HepG2 (cell line): Measurements from ENCODE around the gene CYTH1. TPM values are rescaled to one million over a fixed set of nuclear protein-coding genes. Genes with fewer than 3 reads are reported as not detected.

Experiments
- CBX2 ChIP-seq, 2 experiments: fragments of 200-600 bp in 1 of 2; sonication (generic); formaldehyde crosslinking in 1 of 2; IDR thresholded peaks; 2 replicates each; pipeline versions ENCODE4 v1.7.0 to v1.8.1; 2018 to 2022; ENCODE audit warnings: low read depth in 2 of 2, low read length in 1 of 2, mild to moderate bottlenecking in 1 of 2, missing genetic modification reagents in 1 of 2
- ETV5 ChIP-seq: IDR thresholded peaks from 2 replicates; pipeline ENCODE4 v1.6.1; 2018; ENCODE audit warnings: missing biosample characterization, missing genetic modification reagents, inconsistent platforms, borderline replicate concordance
- MAFK ChIP-seq, 2 experiments: IDR thresholded peaks in 1 of 2; conservative IDR thresholded peaks in 1 of 2; 2 replicates each; pipeline ENCODE4 v1.6.1; 2011; ENCODE audit warnings: improper control_type of control experiment in 2 of 2, low read length in 2 of 2
- NCOA5 ChIP-seq: sonication (generic); formaldehyde crosslinking; IDR thresholded peaks from 2 replicates; pipeline ENCODE4 v1.4.0; 2020; ENCODE audit warnings: missing genetic modification reagents
- SRY ChIP-seq: sonication (generic); formaldehyde crosslinking; IDR thresholded peaks from 2 replicates; pipeline ENCODE4 v1.8.0; 2022; ENCODE audit warnings: mild to moderate bottlenecking, missing genetic modification reagents
- STAT5B ChIP-seq: sonication (generic); formaldehyde crosslinking; IDR thresholded peaks from 2 replicates; pipeline ENCODE4 v1.4.0; 2020; ENCODE audit warnings: missing genetic modification reagents
- TBX3 ChIP-seq: fragments of 450-650 bp; IDR thresholded peaks from 2 replicates; pipeline ENCODE4 v1.6.1; 2017; ENCODE audit warnings: antibody characterized with exemption, mild to moderate bottlenecking, inconsistent platforms, borderline replicate concordance
- ZIK1 ChIP-seq: sonication (generic); formaldehyde crosslinking; IDR thresholded peaks from 2 replicates; pipeline ENCODE4 v1.5.0; 2020; ENCODE audit warnings: mild to moderate bottlenecking, low read depth, missing genetic modification reagents, borderline replicate concordance
- ZNF260 ChIP-seq: sonication (generic); formaldehyde crosslinking; IDR thresholded peaks from 2 replicates; pipeline ENCODE4 v1.4.0; 2020; ENCODE audit warnings: missing genetic modification reagents, low read depth, mild to moderate bottlenecking, borderline replicate concordance
- ZNF761 ChIP-seq: sonication (generic); formaldehyde crosslinking; conservative IDR thresholded peaks from 2 replicates; pipeline ENCODE4 v1.4.0; 2020; ENCODE audit warnings: mild to moderate bottlenecking, missing genetic modification reagents
- polyA plus RNA-seq, 8 experiments: library from polyadenylated mRNA; depleted of rRNA in 3 of 8; stranded (reverse) in 7 of 8; unstranded in 1 of 8; fragments of >200 nt; fragmentation: Illumina TruSeq in 4 of 8; extraction: Trizol in 4 of 8; gene quantifications; 2 replicates each; pipeline versions ENCODE4 v1.2.1 to v1.2.3, GENCODE V29; 2011 to 2016; ENCODE audit warnings: low read depth in 4 of 8, missing spikeins in 1 of 8, mixed read lengths in 1 of 8; ENCODE audit not compliant: insufficient read depth in 1 of 8
- total RNA-seq, 5 experiments: library from RNA; depleted of rRNA; stranded (reverse); fragments of >200 nt; fragmentation: Illumina TruSeq; extraction: Trizol; gene quantifications; 2 replicates each; pipeline ENCODE4 v1.2.3, GENCODE V29; 2016; ENCODE audit warnings: low read depth in 1 of 5
- TF ChIP-seq, protein P1 (sequence below): sonication (generic); formaldehyde crosslinking; IDR thresholded peaks from 2 replicates; pipeline ENCODE4 v1.4.0; 2020; ENCODE audit warnings: mild to moderate bottlenecking, missing genetic modification reagents, borderline replicate concordance
- TF ChIP-seq, protein P2 (sequence below): sonication (generic); formaldehyde crosslinking; IDR thresholded peaks from 2 replicates; pipeline ENCODE4 v1.4.0; 2020; ENCODE audit warnings: missing genetic modification reagents
- TF ChIP-seq, protein P3 (sequence below): sonication (generic); formaldehyde crosslinking; IDR thresholded peaks from 2 replicates; pipeline ENCODE4 v1.5.0; 2020; ENCODE audit warnings: missing genetic modification reagents, mild to moderate bottlenecking, borderline replicate concordance
- TF ChIP-seq, protein P4 (sequence below): sonication (generic); formaldehyde crosslinking; IDR thresholded peaks from 2 replicates; pipeline ENCODE4 v1.4.0; 2020; ENCODE audit warnings: missing genetic modification reagents
- TF ChIP-seq, protein P5 (sequence below): IDR thresholded peaks from 2 replicates; pipeline ENCODE4 v1.6.1; 2016
- TF ChIP-seq, protein P6 (sequence below): sonication (generic); formaldehyde crosslinking; IDR thresholded peaks from 2 replicates; pipeline ENCODE4 v1.5.0; 2020; ENCODE audit warnings: missing genetic modification reagents, mild to moderate bottlenecking, borderline replicate concordance
- TF ChIP-seq, protein P7 (sequence below): sonication (generic); formaldehyde crosslinking; IDR thresholded peaks from 2 replicates; pipeline ENCODE4 v1.4.0; 2020; ENCODE audit warnings: missing genetic modification reagents, borderline replicate concordance

CYTH1 gene
- total and polyA plus RNA-seq, 2 of the 13 experiments (the other 11 are each of a cell fraction or from before 2014, with no cell fraction given), result 20.1 to 48.9 TPM

DNA sequence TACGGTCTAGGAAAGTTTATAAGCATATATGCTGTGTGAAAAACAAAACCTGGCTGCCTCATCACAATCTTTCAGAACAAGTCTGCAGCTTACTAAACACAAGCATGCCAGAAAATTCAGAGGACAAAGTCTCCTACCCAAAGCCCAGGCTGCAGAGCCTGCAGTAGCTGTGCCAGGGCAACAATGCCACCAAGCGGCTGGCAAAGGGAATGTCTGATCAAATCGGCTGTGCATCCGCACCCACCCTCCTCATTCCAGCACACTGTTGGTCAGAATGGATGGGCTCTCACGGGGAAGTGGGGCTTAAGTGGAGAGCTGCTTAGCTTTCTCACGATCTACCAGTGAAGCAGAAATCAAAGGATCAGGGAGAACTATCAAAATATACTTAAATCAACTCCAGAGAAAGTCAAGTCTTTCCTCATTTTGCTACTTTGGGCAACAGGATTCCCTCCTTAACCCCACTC is 73.5 kb downstream of the CYTH1 start (continued):
- TF ChIP-seq, protein P1, sequence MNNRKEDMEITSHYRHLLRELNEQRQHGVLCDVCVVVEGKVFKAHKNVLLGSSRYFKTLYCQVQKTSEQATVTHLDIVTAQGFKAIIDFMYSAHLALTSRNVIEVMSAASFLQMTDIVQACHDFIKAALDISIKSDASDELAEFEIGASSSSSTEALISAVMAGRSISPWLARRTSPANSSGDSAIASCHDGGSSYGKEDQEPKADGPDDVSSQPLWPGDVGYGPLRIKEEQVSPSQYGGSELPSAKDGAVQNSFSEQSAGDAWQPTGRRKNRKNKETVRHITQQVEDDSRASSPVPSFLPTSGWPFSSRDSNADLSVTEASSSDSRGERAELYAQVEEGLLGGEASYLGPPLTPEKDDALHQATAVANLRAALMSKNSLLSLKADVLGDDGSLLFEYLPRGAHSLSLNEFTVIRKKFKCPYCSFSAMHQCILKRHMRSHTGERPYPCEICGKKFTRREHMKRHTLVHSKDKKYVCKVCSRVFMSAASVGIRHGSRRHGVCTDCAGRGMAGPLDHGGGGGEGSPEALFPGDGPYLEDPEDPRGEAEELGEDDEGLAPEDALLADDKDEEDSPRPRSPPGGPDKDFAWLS (CRISPR knock-in tag), result no peak
- no peak for TF ChIP-seq SRY (CRISPR knock-in tag)
- no peak for TF ChIP-seq NCOA5 (CRISPR knock-in tag)
- TF ChIP-seq STAT5B (CRISPR knock-in tag), result no peak
- no peak for TF ChIP-seq ZIK1 (CRISPR knock-in tag)
- TF ChIP-seq ZNF761 (CRISPR knock-in tag), result peak; percentile 58; the same call in 1 of the 2 replicates
- TF ChIP-seq MAFK (conservative IDR thresholded peaks at IDR 0.05 in 1 of 2, IDR thresholded peaks at IDR 0.05 in 1 of 2; ENCODE audit: low read length in 2 of 2), result no peak
- TF ChIP-seq, protein P2, sequence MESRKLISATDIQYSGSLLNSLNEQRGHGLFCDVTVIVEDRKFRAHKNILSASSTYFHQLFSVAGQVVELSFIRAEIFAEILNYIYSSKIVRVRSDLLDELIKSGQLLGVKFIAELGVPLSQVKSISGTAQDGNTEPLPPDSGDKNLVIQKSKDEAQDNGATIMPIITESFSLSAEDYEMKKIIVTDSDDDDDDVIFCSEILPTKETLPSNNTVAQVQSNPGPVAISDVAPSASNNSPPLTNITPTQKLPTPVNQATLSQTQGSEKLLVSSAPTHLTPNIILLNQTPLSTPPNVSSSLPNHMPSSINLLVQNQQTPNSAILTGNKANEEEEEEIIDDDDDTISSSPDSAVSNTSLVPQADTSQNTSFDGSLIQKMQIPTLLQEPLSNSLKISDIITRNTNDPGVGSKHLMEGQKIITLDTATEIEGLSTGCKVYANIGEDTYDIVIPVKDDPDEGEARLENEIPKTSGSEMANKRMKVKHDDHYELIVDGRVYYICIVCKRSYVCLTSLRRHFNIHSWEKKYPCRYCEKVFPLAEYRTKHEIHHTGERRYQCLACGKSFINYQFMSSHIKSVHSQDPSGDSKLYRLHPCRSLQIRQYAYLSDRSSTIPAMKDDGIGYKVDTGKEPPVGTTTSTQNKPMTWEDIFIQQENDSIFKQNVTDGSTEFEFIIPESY (CRISPR knock-in tag), result peak; percentile 75
- TF ChIP-seq ZNF260 (CRISPR knock-in tag), result no peak
- TF ChIP-seq, protein P3, sequence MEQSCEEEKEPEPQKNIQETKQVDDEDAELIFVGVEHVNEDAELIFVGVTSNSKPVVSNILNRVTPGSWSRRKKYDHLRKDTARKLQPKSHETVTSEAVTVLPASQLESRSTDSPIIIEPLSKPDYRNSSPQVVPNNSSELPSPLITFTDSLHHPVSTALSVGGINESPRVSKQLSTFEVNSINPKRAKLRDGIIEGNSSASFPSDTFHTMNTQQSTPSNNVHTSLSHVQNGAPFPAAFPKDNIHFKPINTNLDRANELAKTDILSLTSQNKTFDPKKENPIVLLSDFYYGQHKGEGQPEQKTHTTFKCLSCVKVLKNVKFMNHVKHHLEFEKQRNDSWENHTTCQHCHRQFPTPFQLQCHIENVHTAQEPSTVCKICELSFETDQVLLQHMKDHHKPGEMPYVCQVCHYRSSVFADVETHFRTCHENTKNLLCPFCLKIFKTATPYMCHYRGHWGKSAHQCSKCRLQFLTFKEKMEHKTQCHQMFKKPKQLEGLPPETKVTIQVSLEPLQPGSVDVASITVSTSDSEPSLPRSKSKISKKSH (CRISPR knock-in tag), result no peak
- TF ChIP-seq ETV5 (CRISPR knock-in tag), result peak; percentile 58; the same call in 1 of the 2 replicates
- TF ChIP-seq, protein P4, sequence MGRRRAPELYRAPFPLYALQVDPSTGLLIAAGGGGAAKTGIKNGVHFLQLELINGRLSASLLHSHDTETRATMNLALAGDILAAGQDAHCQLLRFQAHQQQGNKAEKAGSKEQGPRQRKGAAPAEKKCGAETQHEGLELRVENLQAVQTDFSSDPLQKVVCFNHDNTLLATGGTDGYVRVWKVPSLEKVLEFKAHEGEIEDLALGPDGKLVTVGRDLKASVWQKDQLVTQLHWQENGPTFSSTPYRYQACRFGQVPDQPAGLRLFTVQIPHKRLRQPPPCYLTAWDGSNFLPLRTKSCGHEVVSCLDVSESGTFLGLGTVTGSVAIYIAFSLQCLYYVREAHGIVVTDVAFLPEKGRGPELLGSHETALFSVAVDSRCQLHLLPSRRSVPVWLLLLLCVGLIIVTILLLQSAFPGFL (CRISPR knock-in tag), result no peak
- TF ChIP-seq, protein P5, sequence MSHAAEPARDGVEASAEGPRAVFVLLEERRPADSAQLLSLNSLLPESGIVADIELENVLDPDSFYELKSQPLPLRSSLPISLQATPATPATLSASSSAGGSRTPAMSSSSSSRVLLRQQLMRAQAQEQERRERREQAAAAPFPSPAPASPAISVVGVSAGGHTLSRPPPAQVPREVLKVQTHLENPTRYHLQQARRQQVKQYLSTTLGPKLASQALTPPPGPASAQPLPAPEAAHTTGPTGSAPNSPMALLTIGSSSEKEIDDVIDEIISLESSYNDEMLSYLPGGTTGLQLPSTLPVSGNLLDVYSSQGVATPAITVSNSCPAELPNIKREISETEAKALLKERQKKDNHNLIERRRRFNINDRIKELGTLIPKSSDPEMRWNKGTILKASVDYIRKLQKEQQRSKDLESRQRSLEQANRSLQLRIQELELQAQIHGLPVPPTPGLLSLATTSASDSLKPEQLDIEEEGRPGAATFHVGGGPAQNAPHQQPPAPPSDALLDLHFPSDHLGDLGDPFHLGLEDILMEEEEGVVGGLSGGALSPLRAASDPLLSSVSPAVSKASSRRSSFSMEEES (CRISPR knock-in tag), result peak; percentile 46; the same call in 1 of the 2 replicates
- no peak for TF ChIP-seq TBX3
- TF ChIP-seq, protein P6, sequence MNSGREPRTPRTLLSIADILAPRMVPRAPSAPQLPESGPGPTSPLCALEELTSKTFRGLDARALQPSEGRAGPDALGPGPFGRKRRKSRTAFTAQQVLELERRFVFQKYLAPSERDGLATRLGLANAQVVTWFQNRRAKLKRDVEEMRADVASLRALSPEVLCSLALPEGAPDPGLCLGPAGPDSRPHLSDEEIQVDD (CRISPR knock-in tag), result no peak
- no peak for TF ChIP-seq CBX2 (IDR thresholded peaks at IDR 0.05; ENCODE audit: low read depth, low read length)
- TF ChIP-seq CBX2 (CRISPR knock-in tag; IDR thresholded peaks at IDR 0.05; ENCODE audit: low read depth), result no peak
- TF ChIP-seq, protein P7, sequence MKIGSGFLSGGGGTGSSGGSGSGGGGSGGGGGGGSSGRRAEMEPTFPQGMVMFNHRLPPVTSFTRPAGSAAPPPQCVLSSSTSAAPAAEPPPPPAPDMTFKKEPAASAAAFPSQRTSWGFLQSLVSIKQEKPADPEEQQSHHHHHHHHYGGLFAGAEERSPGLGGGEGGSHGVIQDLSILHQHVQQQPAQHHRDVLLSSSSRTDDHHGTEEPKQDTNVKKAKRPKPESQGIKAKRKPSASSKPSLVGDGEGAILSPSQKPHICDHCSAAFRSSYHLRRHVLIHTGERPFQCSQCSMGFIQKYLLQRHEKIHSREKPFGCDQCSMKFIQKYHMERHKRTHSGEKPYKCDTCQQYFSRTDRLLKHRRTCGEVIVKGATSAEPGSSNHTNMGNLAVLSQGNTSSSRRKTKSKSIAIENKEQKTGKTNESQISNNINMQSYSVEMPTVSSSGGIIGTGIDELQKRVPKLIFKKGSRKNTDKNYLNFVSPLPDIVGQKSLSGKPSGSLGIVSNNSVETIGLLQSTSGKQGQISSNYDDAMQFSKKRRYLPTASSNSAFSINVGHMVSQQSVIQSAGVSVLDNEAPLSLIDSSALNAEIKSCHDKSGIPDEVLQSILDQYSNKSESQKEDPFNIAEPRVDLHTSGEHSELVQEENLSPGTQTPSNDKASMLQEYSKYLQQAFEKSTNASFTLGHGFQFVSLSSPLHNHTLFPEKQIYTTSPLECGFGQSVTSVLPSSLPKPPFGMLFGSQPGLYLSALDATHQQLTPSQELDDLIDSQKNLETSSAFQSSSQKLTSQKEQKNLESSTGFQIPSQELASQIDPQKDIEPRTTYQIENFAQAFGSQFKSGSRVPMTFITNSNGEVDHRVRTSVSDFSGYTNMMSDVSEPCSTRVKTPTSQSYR (CRISPR knock-in tag), result no peak
